ENCODE results near the gene SOS1.

The SOS1 gene

DNA sequence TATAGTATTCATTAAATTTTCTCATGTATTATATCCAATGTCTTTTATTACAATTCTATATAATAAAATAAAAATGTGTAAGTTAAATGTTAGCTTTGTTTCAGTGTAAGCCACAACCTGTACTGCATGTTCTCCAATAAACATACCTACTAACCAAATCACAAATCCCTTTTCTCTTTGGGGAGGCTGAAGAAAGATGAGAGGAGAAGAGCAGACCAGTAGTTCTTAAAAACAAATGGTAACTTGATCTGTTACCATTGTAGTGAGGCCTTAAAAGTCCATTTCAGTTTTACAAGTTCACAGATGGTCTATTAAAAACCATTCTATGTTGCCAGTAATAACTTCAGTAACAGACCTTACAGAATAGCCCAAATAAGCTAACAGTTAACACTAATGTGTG, 100.5 kb downstream of the SOS1 start:
- no peak for DNase-seq

DNA sequence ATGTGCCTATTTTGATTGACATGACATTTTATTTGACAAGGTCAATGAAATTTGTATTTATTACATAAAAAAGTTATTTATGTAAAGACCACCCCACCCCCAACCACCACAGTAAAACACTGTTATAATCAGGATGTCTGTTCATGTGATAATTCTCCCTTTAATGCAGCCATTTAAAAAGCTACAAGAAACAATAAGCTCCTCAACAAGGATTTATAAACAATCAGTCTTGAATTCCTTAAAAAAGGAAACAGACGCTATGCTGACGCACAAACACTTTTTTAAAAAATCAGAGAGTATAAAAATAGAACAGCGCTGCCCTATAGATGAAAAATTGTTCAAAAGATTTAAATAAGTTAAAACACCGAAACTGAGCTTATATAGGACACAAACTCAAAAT, 102.2 kb downstream of the SOS1 start:
- no peak for DNase-seq

GRCh38 chr2:39017334-39017733, 103.5 kb downstream of the SOS1 start:
- no peak for DNase-seq

DNA sequence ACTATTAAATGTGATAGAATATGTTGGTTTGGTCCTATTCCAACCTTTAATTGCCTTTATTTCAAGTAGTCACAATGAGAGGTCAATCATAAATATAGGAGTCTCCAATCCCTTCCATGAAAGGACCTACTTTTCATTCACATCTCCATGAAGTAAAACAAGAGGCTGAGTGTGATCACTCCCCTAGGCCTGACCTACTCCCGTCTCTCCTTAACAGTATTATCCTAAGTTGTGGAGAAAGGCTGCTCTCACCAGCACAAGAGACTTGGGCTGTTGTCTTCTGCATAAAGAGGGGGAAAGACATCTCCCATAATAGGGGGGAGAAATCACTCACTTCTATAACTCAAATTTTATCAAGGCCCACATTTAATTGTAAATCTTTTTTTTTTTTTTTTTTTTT, 105.4 kb downstream of the SOS1 start:
- DNase-seq: no peak

- DNase-seq: no peak
Measured at GRCh38 chr2:39013871-39014270, 107.0 kb downstream of the SOS1 start.

DNA sequence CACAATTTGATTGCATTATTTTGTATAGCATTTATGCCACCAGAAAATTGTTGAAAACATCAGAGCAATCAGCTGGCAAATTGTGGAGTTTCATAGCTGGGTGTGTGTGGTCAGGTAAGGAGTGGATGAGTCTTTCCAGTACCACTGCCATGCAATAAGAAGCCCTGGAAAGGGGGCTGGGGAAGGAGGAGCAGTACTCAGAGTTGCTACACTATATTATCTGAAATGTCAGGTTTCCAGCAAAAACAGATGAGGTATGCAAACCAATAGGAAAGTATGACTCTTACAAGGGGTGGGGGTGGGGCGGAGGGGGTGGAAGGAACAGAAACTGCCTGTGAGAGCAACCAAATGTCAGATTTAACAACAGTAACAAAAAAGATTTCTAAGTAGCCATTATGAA, 112.2 kb downstream of the SOS1 start:
- no peak for DNase-seq

- DNase-seq: no peak
Measured at GRCh38 chr2:39007875-39008504, 112.9 kb downstream of the SOS1 start.

GRCh38 chr2:39000552-39000951, 120.3 kb downstream of the SOS1 start:
- no peak for DNase-seq

GRCh38 chr2:38997781-38998180, 123.1 kb downstream of the SOS1 start:
- DNase-seq: no peak

- DNase-seq: no peak
Measured at GRCh38 chr2:38991899-38992298, 129.0 kb downstream of the SOS1 start.

DNA sequence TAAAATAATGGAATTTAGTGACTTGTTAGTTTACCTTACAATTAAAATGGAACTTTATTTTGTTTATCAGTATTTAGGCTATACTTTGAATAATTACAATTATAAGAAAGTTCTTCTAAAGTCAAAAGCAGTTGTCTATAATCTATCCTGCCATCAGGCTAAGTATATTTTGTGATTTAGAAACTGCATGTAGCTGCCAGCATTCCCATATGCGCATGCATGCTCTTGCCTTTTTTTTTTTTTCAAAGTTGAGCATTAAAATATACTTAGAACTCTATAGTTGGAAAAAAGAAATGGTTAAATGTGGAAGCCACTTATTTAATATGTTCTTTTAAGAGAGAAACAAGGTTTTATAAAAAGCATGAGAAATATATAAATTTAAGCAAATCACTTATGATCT, 132.1 kb downstream of the SOS1 start:
- no peak for DNase-seq

- DNase-seq: no peak
Measured at GRCh38 chr2:38982498-38982897, 138.4 kb downstream of the SOS1 start.

DNA sequence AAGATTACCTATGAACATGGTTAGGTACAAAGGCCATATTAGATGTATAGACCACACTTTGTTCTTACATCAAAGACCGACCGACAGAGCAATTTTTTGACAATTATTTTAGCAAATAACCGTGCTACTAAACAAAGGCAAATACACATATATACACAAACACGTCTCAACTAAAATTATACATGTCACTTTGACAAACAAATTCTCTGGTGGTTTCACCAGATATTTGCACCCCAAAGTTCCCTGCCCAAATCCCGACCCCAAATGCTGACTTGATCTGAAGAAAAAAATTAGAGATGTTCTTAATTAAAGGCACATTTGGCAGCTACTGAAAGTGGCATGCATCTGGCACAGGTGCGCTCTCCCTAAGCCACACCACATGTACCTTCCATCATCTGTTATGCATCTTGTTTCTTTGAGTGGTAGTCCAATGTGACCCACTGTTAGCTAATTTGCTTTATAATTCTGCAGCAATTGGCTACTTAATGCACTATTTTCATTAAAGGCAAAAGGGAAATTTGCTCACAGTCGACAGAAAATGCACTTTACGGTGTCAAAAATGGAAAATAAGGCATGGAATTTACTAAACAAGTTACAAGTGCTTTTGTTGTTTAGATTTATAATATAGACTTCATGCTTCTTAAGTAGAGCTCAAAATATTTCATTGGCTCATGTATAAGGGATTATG, 139.0 kb downstream of the SOS1 start:
- DNase-seq: no peak

DNA sequence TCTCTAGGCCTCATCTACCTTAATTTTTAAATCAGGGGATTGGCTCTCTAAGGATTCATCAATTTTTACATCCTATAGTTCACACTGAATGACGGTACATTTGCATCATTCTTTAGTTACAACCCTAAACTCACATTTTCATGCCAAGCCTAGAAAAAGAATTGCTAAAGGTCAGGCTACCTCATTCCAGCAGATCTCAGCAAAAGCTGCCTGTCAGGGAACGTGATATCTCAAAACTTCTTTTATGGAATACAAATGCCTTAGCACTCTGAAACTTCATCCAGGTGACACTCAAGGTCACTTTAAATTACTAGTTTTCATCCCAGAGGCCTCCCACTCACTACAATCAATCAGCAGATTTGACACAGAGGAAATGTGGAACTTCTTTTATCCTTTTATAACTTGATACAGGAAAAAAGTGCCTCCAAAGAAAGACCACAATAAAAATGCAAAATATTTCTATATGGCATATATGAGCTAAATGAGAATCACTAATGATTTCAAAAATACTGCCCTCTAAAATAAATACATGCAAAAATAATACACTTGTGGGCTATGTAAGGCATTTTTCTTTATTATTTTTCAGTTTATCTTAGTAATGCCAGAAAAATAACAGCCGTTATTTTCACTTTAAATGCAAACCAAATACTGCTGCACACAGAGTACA, 139.7 kb downstream of the SOS1 start:
- no peak for DNase-seq

DNA sequence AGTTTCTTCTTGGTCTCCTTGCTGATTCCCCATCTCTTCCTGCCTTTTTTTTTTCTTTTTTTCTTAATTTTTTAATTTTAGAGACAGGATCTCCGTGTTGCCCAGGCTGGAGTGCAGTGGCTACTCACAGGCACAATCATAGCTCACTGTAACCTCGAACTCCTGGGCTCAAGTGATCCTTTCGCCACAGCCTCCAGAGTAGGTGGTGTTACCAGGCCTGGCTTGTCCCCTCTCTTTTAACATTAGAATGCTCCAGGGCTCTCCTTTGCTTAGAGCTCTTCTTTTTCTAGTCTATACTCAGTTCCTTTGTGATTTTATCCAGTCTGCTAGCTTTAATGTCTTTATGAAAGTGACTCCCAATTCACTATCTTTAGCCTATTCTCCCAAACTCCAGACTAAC, 141.9 kb downstream of the SOS1 start:
- no peak for DNase-seq

DNA sequence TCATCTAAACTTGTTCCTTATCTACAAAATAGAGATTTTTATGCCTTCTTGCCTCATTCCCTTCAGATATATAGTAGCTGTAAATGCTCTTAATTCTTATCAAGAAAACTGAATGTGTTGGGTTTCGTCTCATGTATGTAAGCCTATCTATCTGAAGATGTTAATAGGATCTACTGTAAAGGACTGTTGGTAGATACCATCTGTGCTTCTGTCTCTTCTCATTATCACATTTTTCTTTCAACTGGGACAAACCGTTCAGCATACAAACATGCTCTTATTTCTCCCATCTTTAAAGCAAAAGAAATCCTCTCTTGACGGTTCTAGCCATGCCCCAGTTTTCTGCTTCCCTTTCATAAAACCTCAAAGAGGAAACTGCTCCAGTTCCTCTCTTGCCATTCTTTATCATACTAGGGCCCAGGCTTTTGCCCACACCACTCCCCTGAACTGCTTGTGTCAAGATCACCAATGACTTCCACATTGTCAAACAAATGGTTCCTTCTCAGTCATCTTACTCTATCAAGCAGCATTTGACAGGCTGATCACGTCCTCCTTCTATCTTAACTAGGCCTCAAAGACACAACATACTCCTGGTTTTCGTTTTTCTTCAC, 142.5 kb downstream of the SOS1 start:
- DNase-seq: no peak

- DNase-seq: no peak
Measured at GRCh38 chr2:38977047-38977446, 143.8 kb downstream of the SOS1 start.

DNA sequence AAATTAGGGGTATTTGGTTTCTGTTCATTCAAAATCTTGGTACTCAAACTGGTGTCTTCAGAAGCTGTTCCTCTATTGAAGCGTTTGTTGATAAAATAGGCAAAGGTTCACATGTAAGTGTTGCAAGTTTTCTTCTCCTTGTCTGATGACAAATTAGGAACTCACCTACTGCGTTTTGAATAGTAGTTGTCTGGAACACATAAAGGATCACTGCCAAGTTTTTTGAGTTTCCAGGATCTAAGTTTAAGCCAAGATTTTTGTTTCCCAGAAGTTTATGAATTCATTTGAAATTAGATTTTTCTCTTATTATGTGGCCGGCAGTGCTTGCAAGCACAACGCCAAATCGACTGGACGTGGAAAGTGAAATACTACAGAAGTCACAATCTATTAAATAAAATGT, 145.8 kb downstream of the SOS1 start:
- no peak for DNase-seq

DNA sequence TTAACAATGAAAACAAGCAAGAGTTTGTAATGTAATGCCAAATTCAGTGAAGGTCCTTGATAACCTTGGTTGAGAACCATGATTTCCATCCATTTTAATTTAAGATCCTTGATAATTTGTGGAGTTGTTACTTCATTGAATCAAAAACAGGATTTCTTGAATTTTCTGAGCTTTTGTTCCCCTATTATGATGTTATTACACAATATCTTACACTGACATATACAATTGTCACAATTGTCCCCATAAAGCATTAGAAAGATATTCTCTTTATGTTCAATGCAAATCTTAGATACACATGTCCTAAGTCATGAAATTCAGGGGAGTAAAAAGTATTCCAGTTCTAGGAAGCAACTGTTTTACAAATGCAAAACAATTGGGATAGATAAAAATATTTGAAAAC, 147.6 kb downstream of the SOS1 start:
- DNase-seq: no peak

DNA sequence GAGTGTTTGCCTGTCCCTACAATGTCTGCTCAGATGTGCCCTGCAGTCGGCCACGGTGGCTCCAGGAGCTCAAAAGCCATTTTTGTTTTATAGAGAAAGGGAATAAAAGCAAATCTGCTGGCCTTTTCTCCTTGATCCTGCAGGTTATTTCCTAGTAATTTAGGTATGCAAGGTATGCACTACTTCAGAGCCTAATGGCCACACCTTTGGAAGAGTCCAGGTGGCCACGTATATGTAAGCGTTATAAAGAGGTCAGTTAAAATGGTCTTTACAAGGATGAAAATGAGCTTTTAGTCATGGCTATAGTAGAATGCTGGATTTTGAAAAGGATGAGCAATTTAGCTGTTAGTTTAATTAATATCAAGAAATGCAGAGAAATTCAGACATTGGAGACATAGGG, 149.5 kb downstream of the SOS1 start:
- no peak for DNase-seq

DNA sequence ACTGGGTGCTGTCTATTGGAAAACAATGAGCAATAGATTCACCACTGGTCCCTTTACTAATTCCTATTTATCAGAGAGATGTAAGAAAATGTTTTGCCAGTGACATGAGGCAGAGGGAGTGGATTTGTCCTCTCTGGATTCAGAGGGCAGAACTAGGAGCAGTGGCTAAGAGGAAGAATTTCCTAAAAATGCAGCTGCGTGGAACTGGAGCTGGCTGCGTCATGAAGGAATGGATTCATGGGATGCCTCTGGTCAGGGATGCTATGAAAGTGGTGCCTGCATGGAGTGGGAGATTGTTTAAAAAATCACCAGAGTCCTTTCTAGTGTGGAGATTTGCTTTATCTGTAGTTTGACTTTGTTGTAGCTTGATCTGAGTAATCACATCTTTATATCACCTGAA, 152.8 kb downstream of the SOS1 start:
- no peak for DNase-seq

- DNase-seq: no peak
Measured at GRCh38 chr2:38966678-38967077, 154.2 kb downstream of the SOS1 start.

DNA sequence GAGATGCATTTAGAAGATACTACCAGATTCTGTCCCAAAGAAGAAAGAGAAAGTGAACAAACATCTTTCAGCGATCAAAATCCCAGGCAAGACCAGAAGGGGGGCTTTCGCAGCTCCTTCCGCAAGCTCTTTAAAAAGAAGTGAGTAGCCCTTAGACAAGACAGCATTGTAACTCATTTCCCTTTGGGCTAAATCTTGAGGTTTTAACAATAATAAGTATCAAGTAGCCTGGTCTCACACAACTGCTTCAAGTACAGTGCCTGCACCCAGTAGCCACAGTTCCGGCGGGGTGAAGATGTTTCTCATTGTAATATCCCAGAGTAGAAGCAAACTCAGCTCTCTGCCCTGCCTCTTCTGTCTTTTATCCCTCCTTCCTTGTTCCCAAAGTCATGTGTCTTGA, 154.8 kb downstream of the SOS1 start:
- no peak for DNase-seq
